Peyer's patch (tissue), 4 donors: Measurements from ENCODE around the gene MEGF8.

Source experiments
- POLR2A ChIP-seq, 2 donors: fragments of 450-650 bp; IDR thresholded peaks; one replicate each; pipeline ENCODE4 v1.5.1; 2017; ENCODE audit warnings: antibody characterized with exemption in 2 of 2, mild to moderate bottlenecking in 2 of 2, moderate library complexity in 2 of 2
- TF ChIP-seq, protein P1 (sequence below), 6 experiments: fragments of 450-650 bp in 4 of 6; fragments of 200-600 bp in 2 of 6; sonication (generic) in 1 of 6; IDR thresholded peaks; one replicate each; pipeline ENCODE4 v1.5.1; 2017 to 2019; ENCODE audit warnings: antibody characterized with exemption in 6 of 6, mild to moderate bottlenecking in 3 of 6, moderate library complexity in 1 of 6

DNA sequence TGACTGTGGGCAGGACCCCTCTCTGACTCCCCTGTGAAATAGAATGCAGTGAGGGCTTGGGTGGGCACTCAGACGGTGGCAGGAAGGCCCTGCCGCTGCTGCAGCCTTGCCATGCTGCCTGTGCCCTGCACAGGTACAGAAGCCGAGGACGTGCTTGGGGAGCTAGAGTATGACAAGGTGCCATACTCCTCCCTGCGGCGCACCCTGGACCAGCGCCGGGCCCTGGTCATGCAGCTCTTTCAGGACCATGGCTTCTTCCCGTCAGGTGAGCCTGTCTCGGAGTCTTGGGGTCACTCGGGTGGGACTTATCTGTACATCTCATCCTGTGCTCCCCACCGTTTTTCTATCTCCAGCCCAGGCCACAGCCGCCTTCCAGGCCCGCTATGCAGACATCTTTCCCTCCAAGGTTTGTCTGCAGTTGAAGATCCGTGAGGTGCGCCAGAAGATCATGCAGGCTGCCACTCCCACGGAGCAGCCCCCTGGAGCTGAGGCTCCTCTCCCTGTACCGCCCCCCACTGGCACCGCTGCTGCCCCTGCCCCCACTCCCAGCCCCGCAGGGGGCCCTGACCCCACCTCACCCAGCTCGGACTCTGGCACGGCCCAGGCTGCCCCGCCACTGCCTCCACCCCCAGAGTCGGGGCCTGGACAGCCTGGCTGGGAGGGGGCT, 30.8 kb upstream of the MEGF8 start:
- TF ChIP-seq, protein P1, sequence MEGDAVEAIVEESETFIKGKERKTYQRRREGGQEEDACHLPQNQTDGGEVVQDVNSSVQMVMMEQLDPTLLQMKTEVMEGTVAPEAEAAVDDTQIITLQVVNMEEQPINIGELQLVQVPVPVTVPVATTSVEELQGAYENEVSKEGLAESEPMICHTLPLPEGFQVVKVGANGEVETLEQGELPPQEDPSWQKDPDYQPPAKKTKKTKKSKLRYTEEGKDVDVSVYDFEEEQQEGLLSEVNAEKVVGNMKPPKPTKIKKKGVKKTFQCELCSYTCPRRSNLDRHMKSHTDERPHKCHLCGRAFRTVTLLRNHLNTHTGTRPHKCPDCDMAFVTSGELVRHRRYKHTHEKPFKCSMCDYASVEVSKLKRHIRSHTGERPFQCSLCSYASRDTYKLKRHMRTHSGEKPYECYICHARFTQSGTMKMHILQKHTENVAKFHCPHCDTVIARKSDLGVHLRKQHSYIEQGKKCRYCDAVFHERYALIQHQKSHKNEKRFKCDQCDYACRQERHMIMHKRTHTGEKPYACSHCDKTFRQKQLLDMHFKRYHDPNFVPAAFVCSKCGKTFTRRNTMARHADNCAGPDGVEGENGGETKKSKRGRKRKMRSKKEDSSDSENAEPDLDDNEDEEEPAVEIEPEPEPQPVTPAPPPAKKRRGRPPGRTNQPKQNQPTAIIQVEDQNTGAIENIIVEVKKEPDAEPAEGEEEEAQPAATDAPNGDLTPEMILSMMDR (IDR thresholded peaks at IDR 0.05): no peak
- no peak for TF ChIP-seq POLR2A (IDR thresholded peaks at IDR 0.05)
